GM12878 (cell line): Measurements from ENCODE around the gene C11orf16. TPM values are rescaled to one million over a fixed set of nuclear protein-coding genes. Genes with fewer than 3 reads are reported as not detected.
A peak's percentile ranks its signal among the peaks of the same experiment; 100 is the strongest.

Experiments used
- BMI1 ChIP-seq: fragments of 450-650 bp; IDR thresholded peaks from 2 replicates; pipeline ENCODE4 v1.6.1; 2016; ENCODE audit warnings: mild to moderate bottlenecking, moderate library complexity, borderline replicate concordance
- CBX5 ChIP-seq: sonication (generic); IDR thresholded peaks from 2 replicates; pipeline ENCODE4 v1.6.1; 2016; ENCODE audit warnings: low read depth, moderate library complexity, mild to moderate bottlenecking, inconsistent platforms
- EP300 ChIP-seq, 2 experiments: fragments of 150-350 bp in 1 of 2; IDR thresholded peaks; 2 replicates each; pipeline ENCODE4 v1.6.1; 2011 to 2012; ENCODE audit warnings: low read depth in 2 of 2, low read length in 2 of 2, borderline replicate concordance in 1 of 2, improper control_type of control experiment in 1 of 2, inconsistent platforms in 1 of 2; ENCODE audit not compliant: control insufficient read depth in 1 of 2
- KAT2A ChIP-seq: conservative IDR thresholded peaks from 2 replicates; pipeline ENCODE4 v1.6.1; 2011; ENCODE audit warnings: low read depth, low read length; ENCODE audit not compliant: control insufficient read depth
- KLF5 ChIP-seq: fragments of 450-650 bp; IDR thresholded peaks from 2 replicates; pipeline ENCODE4 v1.6.1; 2014; ENCODE audit warnings: mild to moderate bottlenecking; ENCODE audit not compliant: partially characterized antibody
- MTA2 ChIP-seq: fragments of 450-650 bp; IDR thresholded peaks from 2 replicates; pipeline ENCODE4 v1.6.1; 2016; ENCODE audit warnings: low read depth, mild to moderate bottlenecking, moderate library complexity
- MYB ChIP-seq: fragments of 150-350 bp; IDR thresholded peaks from 2 replicates; pipeline ENCODE4 v1.6.1; 2014; ENCODE audit warnings: mild to moderate bottlenecking, low read depth, low read length, borderline replicate concordance
- NR2C2 ChIP-seq: IDR thresholded peaks from 2 replicates; pipeline ENCODE4 v1.6.1; 2011; ENCODE audit warnings: borderline replicate concordance, low read depth; ENCODE audit not compliant: control insufficient read depth, insufficient read length
- NRF1 ChIP-seq: conservative IDR thresholded peaks from 2 replicates; pipeline ENCODE4 v1.6.1; 2011; ENCODE audit warnings: mild to moderate bottlenecking, low read depth, low read length, improper control_type of control experiment
- RCOR1 ChIP-seq: conservative IDR thresholded peaks from 2 replicates; pipeline ENCODE4 v1.6.1; 2012; ENCODE audit warnings: low read depth, low read length, improper control_type of control experiment
- RFX5 ChIP-seq: IDR thresholded peaks from 2 replicates; pipeline ENCODE4 v1.6.1; 2011; ENCODE audit warnings: low read depth, low read length, improper control_type of control experiment
- SIN3A ChIP-seq: IDR thresholded peaks from 2 replicates; pipeline ENCODE4 v1.6.1; 2012; ENCODE audit warnings: low read depth, low read length, improper control_type of control experiment
- SMC3 ChIP-seq: IDR thresholded peaks from 2 replicates; pipeline ENCODE4 v1.6.1; 2011; ENCODE audit warnings: low read length, improper control_type of control experiment, borderline replicate concordance
- USF2 ChIP-seq: IDR thresholded peaks from 2 replicates; pipeline ENCODE4 v1.6.1; 2011; ENCODE audit warnings: low read depth, low read length, improper control_type of control experiment, borderline replicate concordance
- WRNIP1 ChIP-seq: IDR thresholded peaks from 2 replicates; pipeline ENCODE4 v1.6.1; 2011; ENCODE audit warnings: low read depth, low read length, improper control_type of control experiment, borderline replicate concordance
- ZBTB4 ChIP-seq: fragments of 450-650 bp; formaldehyde crosslinking; IDR thresholded peaks from 2 replicates; pipeline ENCODE4 v1.4.0; 2022; ENCODE audit warnings: mild to moderate bottlenecking, moderate library complexity
- ZNF217 ChIP-seq: fragments of 450-650 bp; IDR thresholded peaks from 2 replicates; pipeline ENCODE4 v1.6.1; 2017; ENCODE audit warnings: antibody characterized with exemption, mild to moderate bottlenecking
- ZNF592 ChIP-seq: fragments of 450-650 bp; IDR thresholded peaks from 2 replicates; pipeline ENCODE4 v1.6.1; 2017; ENCODE audit warnings: mild to moderate bottlenecking, moderate library complexity
- polyA plus RNA-seq, 11 experiments: library from polyadenylated mRNA; depleted of rRNA in 4 of 11; unstranded in 6 of 11; stranded (reverse) in 5 of 11; fragments of >200 nt; fragmentation: Nextera tagmentation in 4 of 11; fragmentation: Illumina TruSeq in 1 of 11; extraction: Ambion mirVana in 4 of 11; extraction: Trizol in 1 of 11; gene quantifications; 1 replicate in 1 of 11; 2 replicates in 10 of 11; pipeline versions ENCODE4 v1.2.1 to v1.2.3, GENCODE V29; 2011 to 2016; ENCODE audit warnings: inconsistent platforms in 2 of 11, missing spikeins in 2 of 11, low read depth in 1 of 11
- total RNA-seq, 4 experiments: library from RNA; depleted of rRNA in 3 of 4; stranded (reverse); fragments of >200 nt in 3 of 4; fragmentation: Illumina TruSeq in 1 of 4; extraction: Trizol in 1 of 4; gene quantifications; 2 replicates each; pipeline versions ENCODE4 v1.2.1 to v1.2.3, GENCODE V29; 2013 to 2021
- TF ChIP-seq, protein P1 (sequence below): IDR thresholded peaks from 2 replicates; pipeline ENCODE4 v1.6.1; 2011; ENCODE audit warnings: borderline replicate concordance, low read depth, mild to moderate bottlenecking, moderate library complexity, low read length; ENCODE audit not compliant: insufficient read depth, poor library complexity, severe bottlenecking

The C11orf16 gene
- total and polyA plus RNA-seq, 10 of the 15 experiments (the other 5 are each of a cell fraction or from before 2014, with no cell fraction given): 0.05 to 0.39 (median 0.32) TPM; not detected in 7

- TF ChIP-seq KAT2A (no peak), EP300 (IDR thresholded peaks at IDR 0.05; ENCODE audit: borderline replicate concordance in 1 of 2, control insufficient read depth in 1 of 2, low read depth in 2 of 2, low read length in 2 of 2) (no peak), RCOR1 (no peak), SMC3 (no peak), BMI1 (no peak), NR2C2 (no peak), SIN3A (no peak), WRNIP1 (no peak), RFX5 (no peak), ZNF592 (no peak), ZBTB4 (CRISPR knock-in tag) (no peak), KLF5 (no peak), CBX5 (no peak), MYB (no peak), USF2 (no peak), MTA2 (no peak), ZNF217 (no peak), NRF1 (no peak)
- TF ChIP-seq, protein P1, sequence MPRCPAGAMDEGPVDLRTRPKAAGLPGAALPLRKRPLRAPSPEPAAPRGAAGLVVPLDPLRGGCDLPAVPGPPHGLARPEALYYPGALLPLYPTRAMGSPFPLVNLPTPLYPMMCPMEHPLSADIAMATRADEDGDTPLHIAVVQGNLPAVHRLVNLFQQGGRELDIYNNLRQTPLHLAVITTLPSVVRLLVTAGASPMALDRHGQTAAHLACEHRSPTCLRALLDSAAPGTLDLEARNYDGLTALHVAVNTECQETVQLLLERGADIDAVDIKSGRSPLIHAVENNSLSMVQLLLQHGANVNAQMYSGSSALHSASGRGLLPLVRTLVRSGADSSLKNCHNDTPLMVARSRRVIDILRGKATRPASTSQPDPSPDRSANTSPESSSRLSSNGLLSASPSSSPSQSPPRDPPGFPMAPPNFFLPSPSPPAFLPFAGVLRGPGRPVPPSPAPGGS: peak; percentile 88
Measured at GRCh38 chr11:8937159-8937558, 4.4 kb upstream of the C11orf16 start (continued).
